Myometrial cell (primary cell): Measurements from ENCODE around the gene DCAF15. TPM values are rescaled to one million over a fixed set of nuclear protein-coding genes. Genes with fewer than 3 reads are reported as not detected.

ENCODE experiments used
- total RNA-seq: library from RNA; depleted of rRNA; stranded (reverse); fragments of >200 nt; gene quantifications from 2 replicates; pipeline ENCODE4 v1.2.3, GENCODE V29; 2015

Gene DCAF15
- 20.7 and 34.3 TPM in 2 replicates for total RNA-seq

GRCh38 chr19:13952154-13952930 is at the start of gene DCAF15:
TSS of gene DCAF15 (plus strand) at chr19:13952509. CDS start at chr19:13952513, 4 bp downstream.

GRCh38 chr19:13905634-13906520 is 46.4 kb upstream of the DCAF15 start, which contains the start of the genes BRME1 and CC2D1A:
TSS of gene BRME1 (minus strand) at chr19:13906117. CDS start at chr19:13904892, 1,225 bp downstream.
TSS of gene CC2D1A (plus strand) at chr19:13906201. CDS start at chr19:13906442, 241 bp downstream.

GRCh38 chr19:13938301-13939064 is 13.8 kb upstream of the DCAF15 start, which contains the start of gene PODNL1:
TSS of gene PODNL1 (minus strand) at chr19:13938417. CDS start at chr19:13938181, 236 bp downstream.

GRCh38 chr19:14006085-14006765 is 53.9 kb downstream of the DCAF15 start, which contains the start of gene RFX1:
TSS of gene RFX1 (minus strand) at chr19:14006320. CDS start at chr19:13993843, 12,477 bp downstream.

Other genes with a start within 250 kb of the DCAF15 start
- gene MRI1, start 188.0 kb upstream of the DCAF15 start, total RNA-seq, result 37.5 and 41.3 TPM in 2 replicates
- 184 and 219 TPM in 2 replicates for gene C19orf53, start 178.1 kb upstream of the DCAF15 start, total RNA-seq
- 2.9 and 3.5 TPM in 2 replicates for gene ZSWIM4, start 157.1 kb upstream of the DCAF15 start, total RNA-seq
- gene NANOS3, start 75.4 kb upstream of the DCAF15 start, total RNA-seq, result not detected in 2 replicates
- under 0.01 TPM in 1 of 2 replicates, not detected in the other for gene BRME1, start 46.4 kb upstream of the DCAF15 start, total RNA-seq
- 24.1 and 37.2 TPM in 2 replicates for gene CC2D1A, start 46.3 kb upstream of the DCAF15 start, total RNA-seq
- gene PODNL1, start 14.1 kb upstream of the DCAF15 start, total RNA-seq, result 0.29 and 8.9 TPM in 2 replicates
- 3.7 and 6.7 TPM in 2 replicates for gene RFX1, start 53.8 kb downstream of the DCAF15 start, total RNA-seq
- gene RLN3, start 75.6 kb downstream of the DCAF15 start, total RNA-seq, result not detected in 2 replicates
- gene IL27RA, start 79.3 kb downstream of the DCAF15 start, total RNA-seq, result 14.4 and 15.3 TPM in 2 replicates
- gene PALM3, start 109.6 kb downstream of the DCAF15 start, total RNA-seq, result not detected in 2 replicates
- gene MISP3, start 120.3 kb downstream of the DCAF15 start, total RNA-seq, result 0.29 and 0.35 TPM in 2 replicates
- gene C19orf67, start 133.3 kb downstream of the DCAF15 start, total RNA-seq, result not detected in 2 replicates
- gene SAMD1, start 138.2 kb downstream of the DCAF15 start, total RNA-seq, result 25.9 and 70.1 TPM in 2 replicates
- 89.7 and 93.2 TPM in 2 replicates for gene PRKACA, start 165.3 kb downstream of the DCAF15 start, total RNA-seq
- 37.4 and 40.9 TPM in 2 replicates for gene ASF1B, start 184.1 kb downstream of the DCAF15 start, total RNA-seq